ENCODE results near the gene KIF5A.
A peak's percentile ranks its signal among the peaks of the same experiment; 100 is the strongest.
"Not testable (repeated sequence)": the region's sequence is repeated elsewhere in the genome, so short reads cannot be mapped to it uniquely, and the experiment has no call there.

The KIF5A gene

DNA sequence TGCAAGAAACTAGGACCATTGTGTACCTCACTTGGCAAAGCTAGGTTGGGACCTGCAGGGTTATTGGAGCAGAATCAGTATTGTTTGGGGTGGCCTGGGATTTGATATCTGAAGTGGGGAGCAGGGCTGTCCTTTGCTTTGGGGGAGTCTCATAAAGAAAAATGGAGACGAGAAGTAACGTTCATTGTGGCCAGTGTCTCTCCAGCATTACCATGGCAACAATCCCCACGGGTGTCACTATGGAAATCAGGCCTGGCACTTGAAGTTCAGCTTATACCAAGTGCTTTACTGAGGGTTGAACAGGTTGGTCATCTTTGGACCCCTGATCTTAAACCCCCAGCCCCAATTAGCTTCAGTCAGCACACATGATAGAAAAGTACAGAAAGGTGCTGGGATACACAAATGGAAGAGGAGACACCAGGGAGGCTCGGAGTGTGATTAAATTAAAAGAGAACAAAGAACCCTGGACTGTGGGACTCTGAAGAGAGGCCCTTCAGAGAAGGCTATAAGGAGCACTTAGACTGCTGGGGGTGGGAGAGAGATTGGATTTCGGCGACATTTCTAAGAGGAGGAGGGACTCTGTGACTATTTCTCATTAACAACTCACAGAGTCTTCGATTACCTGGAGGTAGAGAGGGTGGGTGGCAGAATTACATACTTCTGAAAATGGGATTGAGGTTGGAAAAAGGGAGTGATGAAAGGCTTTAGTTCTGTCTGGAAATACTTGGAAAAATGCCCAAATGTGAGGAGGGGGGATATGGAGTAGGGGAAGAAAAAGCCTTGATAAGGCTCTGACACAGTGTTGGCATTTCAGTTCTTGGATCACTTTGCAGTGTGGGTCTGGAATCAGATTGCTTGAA lies 3.7 kb downstream of the KIF5A start:
- Mint-ChIP-seq H3K27ac (no peak overlapping the region), H3K4me3 (no peak overlapping the region)

DNA sequence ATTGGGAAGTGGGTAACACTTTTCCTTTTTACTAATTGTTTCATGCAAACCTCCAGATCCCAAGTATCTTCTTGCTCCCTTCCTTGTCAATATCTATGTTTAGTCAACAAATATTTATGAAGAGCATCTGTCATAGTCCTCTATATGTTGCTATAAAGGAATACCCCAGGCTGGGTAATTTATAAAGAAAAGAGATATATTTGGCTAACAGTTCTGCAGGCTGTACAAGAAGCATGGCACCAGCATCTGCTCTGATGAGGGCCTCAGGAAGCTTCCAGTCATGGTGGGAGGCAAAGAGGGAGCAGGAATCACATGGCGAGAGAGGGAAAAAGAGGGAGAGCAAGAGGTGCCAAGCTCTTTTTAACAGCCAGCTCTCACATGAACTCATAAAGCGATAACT lies 4.6 kb downstream of the KIF5A start:
- Mint-ChIP-seq H3K4me3 (no peak overlapping the region), H3K4me1 (peaks cover 23% of the 10 kb centered on the region), H3K27ac (no peak overlapping the region), H3K9me3 (no peaks in the 10 kb centered on the region), H3K27me3 (peaks cover 12% of the 10 kb centered on the region)
- no peak for DNase-seq
- ATAC-seq, result no peak

More for the DNA sequence above, 3.7 kb downstream of the KIF5A start:
- ATAC-seq, result no peak
- peaks cover 32% of the 10 kb centered on the region for H3K4me1 Mint-ChIP-seq
- no peak for DNase-seq
- no peaks in the 10 kb centered on the region for H3K9me3 Mint-ChIP-seq
- peaks cover 20% of the 10 kb centered on the region for H3K27me3 Mint-ChIP-seq

DNA sequence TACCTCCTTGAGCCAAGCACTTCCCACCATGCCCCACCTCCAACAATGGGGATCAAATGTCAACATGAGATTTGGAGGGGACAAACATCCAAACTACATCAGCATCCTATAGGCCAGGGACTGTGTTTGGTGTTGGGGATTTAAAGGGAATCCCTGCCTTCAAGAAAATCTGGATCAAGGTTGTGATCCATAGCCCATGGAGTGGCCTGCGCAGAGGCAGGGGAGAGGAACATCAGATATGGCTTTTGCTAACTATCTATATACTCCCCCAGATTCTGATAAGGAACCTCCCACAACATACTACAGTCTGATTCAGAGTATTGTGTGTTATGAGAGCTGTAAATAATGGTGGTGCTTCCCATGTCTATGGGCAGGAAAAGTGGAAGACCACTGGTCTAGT lies 5.1 kb downstream of the KIF5A start:
- Mint-ChIP-seq H3K9me3 (no peaks in the 10 kb centered on the region), H3K27me3 (peaks cover 11% of the 10 kb centered on the region), H3K4me3 (no peak overlapping the region), H3K4me1 (peaks cover 18% of the 10 kb centered on the region), H3K27ac (no peak overlapping the region)
- ATAC-seq (no peak), DNase-seq (no peak)

DNA sequence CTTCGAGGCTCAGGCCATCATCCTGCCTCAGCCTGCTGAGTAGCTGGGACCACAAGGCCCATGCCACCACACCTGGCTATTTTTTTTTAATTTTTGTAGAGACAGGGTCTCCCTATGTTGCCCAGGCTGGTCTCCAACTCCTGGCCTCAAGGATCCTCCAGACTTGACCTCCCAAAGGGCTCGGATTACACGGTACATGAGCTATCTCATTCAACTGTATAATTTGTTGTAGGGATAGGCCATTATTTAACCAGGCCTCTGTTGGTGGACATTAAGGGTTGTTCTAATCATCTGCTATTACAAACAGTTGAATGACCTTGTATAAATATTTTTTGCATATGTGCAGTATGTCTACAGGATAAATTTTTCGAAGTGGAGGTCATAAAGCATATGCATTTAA lies 9.0 kb downstream of the KIF5A start:
- Mint-ChIP-seq H3K27me3 (no peaks in the 10 kb centered on the region), H3K4me3 (no peak overlapping the region), H3K9me3 (no peaks in the 10 kb centered on the region), H3K27ac (no peak overlapping the region), H3K4me1 (no peaks in the 10 kb centered on the region)
- ATAC-seq, result no peak
- no peak for DNase-seq

DNA sequence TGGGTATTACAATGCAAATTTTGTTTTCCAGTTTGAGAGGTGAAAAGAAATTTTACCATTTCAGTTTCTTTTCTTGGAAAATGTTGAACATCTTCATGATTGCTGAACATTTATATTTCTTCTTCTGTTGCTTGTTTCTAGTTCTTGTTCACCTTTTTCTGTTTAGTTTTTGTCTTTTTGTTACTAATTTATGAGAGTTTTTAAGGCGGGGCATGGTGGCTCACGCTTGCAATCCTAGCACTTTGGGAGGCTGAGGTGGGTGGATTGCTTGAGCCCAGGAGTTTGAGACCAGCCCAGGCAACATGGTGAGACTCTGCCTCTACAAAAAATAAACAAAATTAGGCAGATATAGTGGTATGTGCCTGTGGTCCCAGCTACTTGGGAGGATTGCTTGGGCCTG lies 10.7 kb downstream of the KIF5A start:
- Mint-ChIP-seq H3K27ac (no peak overlapping the region), H3K27me3 (no peaks in the 10 kb centered on the region), H3K4me3 (no peak overlapping the region), H3K4me1 (no peaks in the 10 kb centered on the region), H3K9me3 (no peaks in the 10 kb centered on the region)
- ATAC-seq (no peak), DNase-seq (no peak)

DNA sequence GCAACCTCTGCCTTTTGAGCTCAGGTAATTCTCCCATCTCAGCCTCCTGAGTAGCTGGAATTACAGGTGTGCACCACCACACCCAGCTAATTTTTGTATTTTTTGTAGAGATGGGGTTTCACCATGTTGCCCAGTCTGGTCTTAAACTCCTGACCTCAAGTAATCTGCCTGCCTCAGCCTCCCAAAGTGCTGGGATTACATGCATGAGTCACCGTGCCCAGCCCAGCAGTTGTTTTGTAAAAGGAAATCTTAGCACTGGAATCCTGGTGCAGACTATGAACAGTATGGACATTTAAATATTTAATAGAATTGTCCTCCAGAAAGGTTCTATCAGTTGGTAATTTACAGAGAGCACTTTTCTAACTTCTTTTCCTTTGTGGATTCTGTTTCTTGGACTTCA lies 11.3 kb downstream of the KIF5A start:
- not testable (repeated sequence) for H3K27me3 Mint-ChIP-seq, DNase-seq, ATAC-seq, H3K9me3 Mint-ChIP-seq, H3K4me1 Mint-ChIP-seq, H3K4me3 Mint-ChIP-seq, H3K27ac Mint-ChIP-seq

DNA sequence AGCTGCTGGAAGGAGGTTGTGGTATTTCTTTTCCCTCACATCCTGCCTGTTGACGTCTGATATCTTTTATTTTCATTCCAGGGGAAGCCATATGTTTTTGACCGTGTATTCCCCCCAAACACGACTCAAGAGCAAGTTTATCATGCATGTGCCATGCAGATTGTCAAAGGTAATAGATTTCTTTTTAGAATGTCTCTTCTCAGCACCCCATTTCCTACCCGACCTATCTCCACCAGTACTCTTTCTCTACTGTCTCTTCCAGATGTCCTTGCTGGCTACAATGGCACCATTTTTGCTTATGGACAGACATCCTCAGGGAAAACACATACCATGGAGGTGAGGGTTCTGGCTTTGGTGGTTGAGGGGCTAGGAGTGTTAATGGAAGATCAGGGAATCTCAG lies 13.5 kb downstream of the KIF5A start:
- Mint-ChIP-seq H3K27me3 (no peaks in the 10 kb centered on the region), H3K4me3 (no peak overlapping the region), H3K27ac (no peak overlapping the region), H3K4me1 (no peaks in the 10 kb centered on the region), H3K9me3 (no peaks in the 10 kb centered on the region)
- DNase-seq (no peak), ATAC-seq (no peak)

DNA sequence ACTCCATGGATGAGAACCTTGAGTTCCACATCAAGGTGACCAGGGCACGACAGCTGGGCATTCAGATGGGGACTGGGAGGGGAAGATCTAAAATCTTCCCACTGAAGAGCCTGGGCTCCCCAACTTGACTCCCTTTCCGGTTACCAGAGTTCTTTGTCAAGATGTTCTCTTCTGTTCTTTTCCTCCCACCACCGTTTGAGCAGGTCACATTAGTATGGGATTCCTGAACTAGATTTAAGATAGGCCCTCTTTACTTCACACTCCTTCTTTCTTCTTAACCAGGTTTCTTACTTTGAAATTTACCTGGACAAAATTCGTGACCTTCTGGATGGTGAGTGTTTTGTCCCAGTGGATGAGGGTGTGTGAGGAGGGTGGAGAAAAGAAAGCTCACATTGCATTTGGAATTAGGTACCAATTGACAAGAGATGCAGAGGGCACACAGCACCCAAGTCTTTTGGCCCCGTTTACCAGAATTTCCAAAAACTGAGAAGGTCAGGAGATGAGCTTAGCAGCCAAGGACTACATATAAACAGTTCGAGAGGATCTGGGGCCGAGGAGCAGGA lies 14.4 kb downstream of the KIF5A start:
- no peak overlapping the region for H3K4me3 Mint-ChIP-seq
- H3K27ac Mint-ChIP-seq, result peak overlapping the region in 1 of 2 donors; percentile 22
- no peaks in the 10 kb centered on the region for H3K4me1 Mint-ChIP-seq
- DNase-seq (no peak), ATAC-seq (no peak)
- H3K9me3 Mint-ChIP-seq, result no peaks in the 10 kb centered on the region
- H3K27me3 Mint-ChIP-seq, result no peaks in the 10 kb centered on the region

DNA sequence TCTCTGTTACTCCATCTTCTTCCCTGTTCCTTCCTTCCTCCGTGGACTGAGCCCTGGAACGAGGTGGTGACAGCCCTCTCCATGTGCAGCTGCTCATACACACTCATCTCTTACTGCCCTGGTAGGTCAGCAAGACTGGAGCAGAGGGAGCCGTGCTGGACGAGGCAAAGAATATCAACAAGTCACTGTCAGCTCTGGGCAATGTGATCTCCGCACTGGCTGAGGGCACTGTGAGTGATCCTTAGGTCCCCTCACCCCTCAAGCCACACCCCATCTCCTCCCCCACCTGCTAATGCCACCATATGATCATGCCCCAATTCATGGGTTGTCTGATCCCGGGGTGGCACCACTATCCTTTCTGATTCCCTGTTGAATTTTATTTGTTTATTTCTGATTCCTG lies 19.0 kb downstream of the KIF5A start:
- no peaks in the 10 kb centered on the region for H3K4me1 Mint-ChIP-seq
- no peak overlapping the region for H3K4me3 Mint-ChIP-seq
- no peak overlapping the region for H3K27ac Mint-ChIP-seq
- ATAC-seq (no peak), DNase-seq (no peak)
- H3K9me3 Mint-ChIP-seq, result no peaks in the 10 kb centered on the region
- H3K27me3 Mint-ChIP-seq, result no peaks in the 10 kb centered on the region

DNA sequence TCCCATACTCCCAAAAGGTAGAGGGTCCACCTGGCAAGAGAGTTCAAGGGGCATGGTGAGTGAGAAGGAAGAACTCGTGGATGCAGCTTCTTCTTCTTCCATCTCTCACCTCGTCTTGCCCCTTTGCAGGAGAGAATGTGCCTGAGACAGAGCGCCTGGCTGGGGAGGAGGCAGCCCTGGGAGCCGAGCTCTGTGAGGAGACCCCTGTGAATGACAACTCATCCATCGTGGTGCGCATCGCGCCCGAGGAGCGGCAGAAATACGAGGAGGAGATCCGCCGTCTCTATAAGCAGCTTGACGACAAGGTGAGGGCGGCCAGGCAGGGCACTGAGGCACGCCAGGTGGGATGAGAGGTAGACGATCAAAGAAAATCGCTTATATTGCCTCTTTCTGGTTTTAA lies 20.0 kb downstream of the KIF5A start:
- no peaks in the 10 kb centered on the region for H3K9me3 Mint-ChIP-seq
- DNase-seq (no peak), ATAC-seq (no peak)
- no peak overlapping the region for H3K27ac Mint-ChIP-seq
- H3K4me3 Mint-ChIP-seq, result no peak overlapping the region
- no peaks in the 10 kb centered on the region for H3K4me1 Mint-ChIP-seq
- H3K27me3 Mint-ChIP-seq, result no peaks in the 10 kb centered on the region

DNA sequence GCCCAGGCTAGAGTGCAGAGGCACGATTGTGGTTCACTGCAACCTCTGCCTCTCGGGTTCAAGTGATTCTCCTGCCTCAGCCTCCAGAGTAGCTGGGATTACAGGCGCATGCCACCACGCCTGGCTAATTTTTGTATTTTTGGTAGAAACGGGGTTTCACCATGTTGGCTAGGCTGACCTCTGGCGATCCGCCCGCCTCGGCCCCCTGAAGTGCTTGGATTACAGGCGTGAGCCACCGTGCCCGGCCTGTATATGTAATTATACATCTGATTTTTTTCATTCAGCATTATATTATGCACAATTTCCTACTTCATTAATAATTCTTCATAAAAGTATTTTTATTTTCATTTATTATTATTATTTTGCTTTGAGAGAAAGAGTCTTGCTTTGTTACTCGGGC lies 20.6 kb downstream of the KIF5A start:
- not testable (repeated sequence) for H3K9me3 Mint-ChIP-seq, DNase-seq, ATAC-seq, H3K4me3 Mint-ChIP-seq, H3K4me1 Mint-ChIP-seq, H3K27ac Mint-ChIP-seq, H3K27me3 Mint-ChIP-seq

DNA sequence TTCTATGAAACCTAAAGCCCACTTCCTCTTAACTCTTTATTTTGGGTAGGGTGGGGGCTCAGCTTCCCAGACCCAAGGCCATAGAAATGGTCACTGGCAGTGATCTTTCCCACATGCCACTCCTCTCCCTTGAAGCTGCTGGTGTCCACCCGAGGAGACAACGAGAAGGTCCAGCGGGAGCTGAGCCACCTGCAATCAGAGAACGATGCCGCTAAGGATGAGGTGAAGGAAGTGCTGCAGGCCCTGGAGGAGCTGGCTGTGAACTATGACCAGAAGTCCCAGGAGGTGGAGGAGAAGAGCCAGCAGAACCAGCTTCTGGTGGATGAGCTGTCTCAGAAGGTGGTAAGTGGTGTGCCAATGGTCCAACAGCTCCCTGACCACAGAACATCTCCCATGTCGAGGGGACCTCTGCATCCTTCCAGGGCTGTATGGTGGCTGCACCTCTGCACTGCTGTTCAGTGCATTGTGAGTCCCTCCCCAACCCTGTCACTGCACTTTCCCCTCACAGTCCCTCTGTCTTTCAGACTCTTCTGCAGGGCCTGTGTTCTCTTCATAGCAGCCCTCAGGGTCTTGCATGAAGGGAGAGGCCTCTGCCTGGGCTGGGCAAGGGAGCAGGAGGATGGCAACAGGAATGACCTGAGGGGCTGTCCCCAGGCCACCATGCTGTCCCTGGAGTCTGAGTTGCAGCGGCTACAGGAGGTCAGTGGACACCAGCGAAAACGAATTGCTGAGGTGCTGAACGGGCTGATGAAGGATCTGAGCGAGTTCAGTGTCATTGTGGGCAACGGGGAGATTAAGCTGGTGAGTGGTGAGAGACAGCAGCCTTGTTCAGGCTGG lies 22.3 kb downstream of the KIF5A start:
- Mint-ChIP-seq H3K4me1 (no peaks in the 10 kb centered on the region), H3K27ac (peak overlapping the region in 1 of 2 donors; percentile 29), H3K4me3 (no peak overlapping the region), H3K9me3 (no peaks in the 10 kb centered on the region), H3K27me3 (no peaks in the 10 kb centered on the region)
- DNase-seq, result no peak
- no peak for ATAC-seq

DNA sequence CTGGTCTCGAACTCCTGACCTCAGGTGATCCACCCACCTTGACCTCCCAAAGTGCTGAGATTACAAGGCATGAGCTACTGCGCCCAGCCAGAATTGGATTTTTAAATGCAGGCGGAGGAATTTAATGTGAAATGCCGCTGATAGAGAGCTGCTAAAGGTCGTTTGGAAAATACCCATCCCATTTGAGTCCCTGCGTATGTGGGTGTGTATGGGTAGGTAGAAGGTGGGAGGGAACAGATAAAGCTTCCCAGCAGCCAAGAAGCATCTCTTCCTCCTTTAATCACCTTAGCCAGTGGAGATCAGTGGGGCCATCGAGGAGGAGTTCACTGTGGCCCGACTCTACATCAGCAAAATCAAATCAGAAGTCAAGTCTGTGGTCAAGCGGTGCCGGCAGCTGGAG lies 25.0 kb downstream of the KIF5A start:
- H3K4me1 Mint-ChIP-seq, result no peaks in the 10 kb centered on the region
- ATAC-seq, result no peak

DNA sequence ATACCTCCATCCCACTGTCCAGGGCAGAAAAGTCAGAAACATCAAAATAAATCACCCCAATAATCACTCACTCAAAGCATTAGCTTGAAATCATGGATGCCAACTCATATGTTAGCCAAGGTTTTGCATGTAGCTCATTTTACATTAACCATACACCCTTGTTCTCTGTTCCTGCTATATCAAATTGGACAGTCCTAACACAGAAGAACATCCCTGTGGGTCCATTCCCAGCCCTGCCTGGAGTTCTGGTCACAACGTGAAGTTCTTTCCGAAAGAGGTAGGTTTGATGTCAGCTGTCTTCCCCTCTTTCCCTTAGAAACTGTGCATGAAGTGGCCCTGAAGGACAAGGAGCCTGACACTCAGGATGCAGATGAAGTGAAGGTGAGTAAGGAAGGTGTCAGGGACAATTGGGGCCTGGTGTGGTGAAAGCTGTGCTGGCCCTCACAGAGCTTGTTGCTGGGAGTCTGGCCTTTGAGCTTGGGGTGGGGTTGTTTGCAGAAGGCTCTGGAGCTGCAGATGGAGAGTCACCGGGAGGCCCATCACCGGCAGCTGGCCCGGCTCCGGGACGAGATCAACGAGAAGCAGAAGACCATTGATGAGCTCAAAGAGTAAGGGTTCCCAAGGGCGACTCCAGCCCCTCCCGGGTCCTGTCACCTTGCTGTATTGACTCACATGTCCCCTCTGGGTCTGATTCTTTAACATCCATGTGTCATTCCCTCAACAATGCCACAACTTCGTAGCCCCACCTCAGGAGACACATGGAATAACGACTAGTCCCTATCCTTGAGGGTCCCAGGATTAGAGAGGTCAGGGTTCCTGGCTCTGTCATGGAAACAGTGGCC lies 26.1 kb downstream of the KIF5A start:
- H3K9me3 Mint-ChIP-seq, result no peaks in the 10 kb centered on the region
- H3K27me3 Mint-ChIP-seq, result no peaks in the 10 kb centered on the region
- no peak overlapping the region for H3K27ac Mint-ChIP-seq
- no peak overlapping the region for H3K4me3 Mint-ChIP-seq
- ATAC-seq (no peak), DNase-seq (no peak)
- H3K4me1 Mint-ChIP-seq, result no peaks in the 10 kb centered on the region

More for the DNA sequence above, 25.0 kb downstream of the KIF5A start:
- Mint-ChIP-seq H3K4me3 (no peak overlapping the region), H3K27me3 (no peaks in the 10 kb centered on the region), H3K27ac (no peak overlapping the region), H3K9me3 (no peaks in the 10 kb centered on the region)
- DNase-seq, result no peak

DNA sequence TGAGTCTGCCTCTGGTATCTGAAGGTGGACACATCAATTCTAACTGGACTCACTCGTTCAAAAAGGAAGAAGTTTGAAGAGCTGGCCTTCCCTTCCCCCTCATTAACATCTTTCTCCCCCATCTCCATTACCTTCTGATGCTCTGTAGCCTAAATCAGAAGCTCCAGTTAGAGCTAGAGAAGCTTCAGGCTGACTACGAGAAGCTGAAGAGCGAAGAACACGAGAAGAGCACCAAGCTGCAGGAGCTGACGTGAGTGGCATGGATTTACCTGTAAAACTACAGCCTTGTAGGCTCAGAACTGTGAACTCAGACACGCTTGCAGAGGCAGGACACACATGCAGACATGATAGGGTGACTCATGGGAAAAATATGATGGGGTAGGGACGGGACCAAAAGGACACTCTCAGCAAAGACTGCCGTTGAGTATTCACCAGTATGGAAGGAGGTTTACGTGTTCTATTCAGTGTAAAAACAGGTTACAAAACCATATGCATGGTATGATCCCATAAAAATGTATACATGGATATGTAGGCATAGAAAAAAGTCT lies 26.8 kb downstream of the KIF5A start:
- ATAC-seq, result no peak
- DNase-seq, result no peak
- Mint-ChIP-seq H3K27me3 (no peaks in the 10 kb centered on the region), H3K9me3 (no peaks in the 10 kb centered on the region), H3K4me3 (no peak overlapping the region), H3K27ac (no peak overlapping the region), H3K4me1 (no peaks in the 10 kb centered on the region)

All from stimulated activated naive CD8-positive, alpha-beta T cell treated with anti-CD3 and anti-CD28 coated beads, Interleukin-15, amount 100 ng/mL, for 72 hours (primary cell).